D341Med (cell line): Measurements from ENCODE around the gene ABCC2.
"Not testable (repeated sequence)": the region's sequence is repeated elsewhere in the genome, so short reads cannot be mapped to it uniquely, and the experiment has no call there.

Experiments used
- DNase-seq: peaks from one replicate; pipeline ENCODE4 v3.0.0; 2012; ENCODE audit warnings: low spot score

ABCC2 gene

GRCh38 chr10:99853655-99854054 lies 71.2 kb downstream of the ABCC2 start:
- no peak for DNase-seq

- DNase-seq = peak; percentile 62
Measured at GRCh38 chr10:99854860-99855259, 72.4 kb downstream of the ABCC2 start.

- no peak for DNase-seq
Measured at GRCh38 chr10:99855479-99856071, 73.1 kb downstream of the ABCC2 start.

- no peak for DNase-seq
Measured at GRCh38 chr10:99858849-99859248, 76.4 kb downstream of the ABCC2 start.

GRCh38 chr10:99859585-99859984 lies 77.1 kb downstream of the ABCC2 start:
- peak; percentile 49 for DNase-seq

GRCh38 chr10:99860466-99860865 lies 78.0 kb downstream of the ABCC2 start:
- no peak for DNase-seq

- DNase-seq = not testable (repeated sequence)
Measured at GRCh38 chr10:99863535-99864240, 81.2 kb downstream of the ABCC2 start.

GRCh38 chr10:99867250-99867649 lies 84.8 kb downstream of the ABCC2 start:
- not testable (repeated sequence) for DNase-seq

- no peak for DNase-seq
Measured at GRCh38 chr10:99869581-99870122, 87.2 kb downstream of the ABCC2 start.

- DNase-seq = no peak
Measured at GRCh38 chr10:99870123-99870730, 87.8 kb downstream of the ABCC2 start.

- no peak for DNase-seq
Measured at GRCh38 chr10:99872367-99873162, 90.1 kb downstream of the ABCC2 start.

- DNase-seq = no peak
Measured at GRCh38 chr10:99873846-99874245, 91.4 kb downstream of the ABCC2 start.

GRCh38 chr10:99874341-99875085 lies 92.1 kb downstream of the ABCC2 start:
- no peak for DNase-seq

GRCh38 chr10:99875473-99875872 lies 93.0 kb downstream of the ABCC2 start:
- DNase-seq = no peak

GRCh38 chr10:99880080-99880835 lies 97.8 kb downstream of the ABCC2 start:
- no peak for DNase-seq

GRCh38 chr10:99881371-99881770 lies 98.9 kb downstream of the ABCC2 start:
- DNase-seq = no peak

- no peak for DNase-seq
Measured at GRCh38 chr10:99883523-99883922, 101.1 kb downstream of the ABCC2 start.

GRCh38 chr10:99888622-99889021 lies 106.2 kb downstream of the ABCC2 start:
- no peak for DNase-seq

GRCh38 chr10:99894613-99895012 lies 112.2 kb downstream of the ABCC2 start:
- no peak for DNase-seq

- not testable (repeated sequence) for DNase-seq
Measured at GRCh38 chr10:99895066-99895465, 112.6 kb downstream of the ABCC2 start.

GRCh38 chr10:99895867-99896266 lies 113.4 kb downstream of the ABCC2 start:
- DNase-seq = no peak
